Measurements from ENCODE around the gene BICD1.
A peak's percentile ranks its signal among the peaks of the same experiment; 100 is the strongest.

BICD1 gene

DNA sequence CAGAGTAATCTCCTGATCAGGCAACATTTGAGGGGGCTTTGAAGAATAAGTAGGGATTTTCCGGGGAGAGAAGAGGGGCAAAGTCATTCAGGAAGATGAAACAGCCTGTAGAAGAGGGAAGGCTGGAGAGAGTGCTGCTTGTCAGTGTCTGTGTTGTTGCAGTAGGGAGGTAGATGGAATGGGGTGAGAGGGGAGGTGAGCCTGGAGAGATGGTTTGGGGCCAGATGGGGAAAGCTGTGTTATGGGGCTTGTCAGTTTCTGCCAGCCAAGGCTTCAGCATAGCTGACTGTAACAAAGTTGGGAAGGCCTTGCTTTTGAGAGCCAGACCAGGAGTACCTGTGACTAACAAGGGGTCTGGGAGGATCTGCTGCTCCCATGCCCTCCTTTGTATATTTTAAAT is 18.0 kb downstream of the BICD1 start:
- H3K9me3 ChIP-seq (ENCODE audit: severe bottlenecking) = no peaks in the 10 kb centered on the region
- H3K36me3 ChIP-seq (ENCODE audit: low read depth) = 0 out of 2 replicates have a peak, but pooled peaks cover 4% of the 10 kb centered on the region
- H3K4me1 ChIP-seq (ENCODE audit: insufficient read depth, poor library complexity, severe bottlenecking) = peaks cover 17% of the 10 kb centered on the region
- H3K27me3 ChIP-seq (ENCODE audit: insufficient read depth, poor library complexity, severe bottlenecking) = no peaks in the 10 kb centered on the region
- H3K27ac ChIP-seq (ENCODE audit: poor library complexity, severe bottlenecking) = no peak overlapping the region
- ATAC-seq (ENCODE audit: low read depth) = no peak
- no peak for DNase-seq (ENCODE audit: low spot score)
- TF ChIP-seq, protein P1, sequence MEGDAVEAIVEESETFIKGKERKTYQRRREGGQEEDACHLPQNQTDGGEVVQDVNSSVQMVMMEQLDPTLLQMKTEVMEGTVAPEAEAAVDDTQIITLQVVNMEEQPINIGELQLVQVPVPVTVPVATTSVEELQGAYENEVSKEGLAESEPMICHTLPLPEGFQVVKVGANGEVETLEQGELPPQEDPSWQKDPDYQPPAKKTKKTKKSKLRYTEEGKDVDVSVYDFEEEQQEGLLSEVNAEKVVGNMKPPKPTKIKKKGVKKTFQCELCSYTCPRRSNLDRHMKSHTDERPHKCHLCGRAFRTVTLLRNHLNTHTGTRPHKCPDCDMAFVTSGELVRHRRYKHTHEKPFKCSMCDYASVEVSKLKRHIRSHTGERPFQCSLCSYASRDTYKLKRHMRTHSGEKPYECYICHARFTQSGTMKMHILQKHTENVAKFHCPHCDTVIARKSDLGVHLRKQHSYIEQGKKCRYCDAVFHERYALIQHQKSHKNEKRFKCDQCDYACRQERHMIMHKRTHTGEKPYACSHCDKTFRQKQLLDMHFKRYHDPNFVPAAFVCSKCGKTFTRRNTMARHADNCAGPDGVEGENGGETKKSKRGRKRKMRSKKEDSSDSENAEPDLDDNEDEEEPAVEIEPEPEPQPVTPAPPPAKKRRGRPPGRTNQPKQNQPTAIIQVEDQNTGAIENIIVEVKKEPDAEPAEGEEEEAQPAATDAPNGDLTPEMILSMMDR (IDR thresholded peaks at IDR 0.05; ENCODE audit: poor library complexity, severe bottlenecking) = no peak
- no peak overlapping the region for H3K4me3 ChIP-seq (ENCODE audit: severe bottlenecking)

GRCh38 chr12:32125455-32126084 is 18.9 kb downstream of the BICD1 start:
- no peaks in the 10 kb centered on the region for H3K27me3 ChIP-seq (ENCODE audit: insufficient read depth, poor library complexity, severe bottlenecking)
- no peak overlapping the region for H3K4me3 ChIP-seq (ENCODE audit: severe bottlenecking)
- no peaks in the 10 kb centered on the region for H3K9me3 ChIP-seq (ENCODE audit: severe bottlenecking)
- TF ChIP-seq, protein P1 (IDR thresholded peaks at IDR 0.05; ENCODE audit: poor library complexity, severe bottlenecking) = no peak
- H3K27ac ChIP-seq (ENCODE audit: poor library complexity, severe bottlenecking) = no peak overlapping the region
- ATAC-seq (ENCODE audit: low read depth) (no peak), DNase-seq (ENCODE audit: low spot score) (no peak)
- H3K4me1 ChIP-seq (ENCODE audit: insufficient read depth, poor library complexity, severe bottlenecking) = peaks cover 14% of the 10 kb centered on the region
- H3K36me3 ChIP-seq (ENCODE audit: low read depth) = 0 out of 2 replicates have a peak, but pooled peaks cover 4% of the 10 kb centered on the region

- Histone ChIP-seq H3K9me3 (ENCODE audit: severe bottlenecking) (no peaks in the 10 kb centered on the region), H3K36me3 (ENCODE audit: low read depth) (0 out of 2 replicates have a peak, but pooled peaks cover 4% of the 10 kb centered on the region), H3K27ac (ENCODE audit: poor library complexity, severe bottlenecking) (peak overlapping the region; percentile 5), H3K27me3 (ENCODE audit: insufficient read depth, poor library complexity, severe bottlenecking) (no peaks in the 10 kb centered on the region), H3K4me1 (ENCODE audit: insufficient read depth, poor library complexity, severe bottlenecking) (peaks cover 14% of the 10 kb centered on the region), H3K4me3 (ENCODE audit: severe bottlenecking) (no peak overlapping the region)
- DNase-seq (ENCODE audit: low spot score) (no peak), ATAC-seq (ENCODE audit: low read depth) (peak; percentile 96)
- TF ChIP-seq, protein P1 (IDR thresholded peaks at IDR 0.05; ENCODE audit: poor library complexity, severe bottlenecking) = no peak
These were observed 20.1 kb downstream of the BICD1 start for GRCh38 chr12:32126720-32127119.

- no peaks in the 10 kb centered on the region for H3K9me3 ChIP-seq (ENCODE audit: severe bottlenecking)
- H3K27ac ChIP-seq (ENCODE audit: poor library complexity, severe bottlenecking) = no peak overlapping the region
- H3K4me1 ChIP-seq (ENCODE audit: insufficient read depth, poor library complexity, severe bottlenecking) = peaks cover 9% of the 10 kb centered on the region
- H3K36me3 ChIP-seq (ENCODE audit: low read depth) = peaks cover 9% of the 10 kb centered on the region; the same call in 1 of the 2 replicates
- no peak for ATAC-seq (ENCODE audit: low read depth)
- no peaks in the 10 kb centered on the region for H3K27me3 ChIP-seq (ENCODE audit: insufficient read depth, poor library complexity, severe bottlenecking)
- TF ChIP-seq, protein P1 (IDR thresholded peaks at IDR 0.05; ENCODE audit: poor library complexity, severe bottlenecking) = no peak
- DNase-seq (ENCODE audit: low spot score) = no peak
- no peak overlapping the region for H3K4me3 ChIP-seq (ENCODE audit: severe bottlenecking)
These were observed 25.0 kb downstream of the BICD1 start for GRCh38 chr12:32131666-32132065.
